Subcutaneous abdominal adipose tissue (tissue), 5 donors: ENCODE results near the gene SDF2L1.
"Not testable (repeated sequence)": the region's sequence is repeated elsewhere in the genome, so short reads cannot be mapped to it uniquely, and the experiment has no call there.

Source experiments
- H3K27ac ChIP-seq: one replicate; pipeline ENCODE4 v1.7.0; 2013; ENCODE audit warnings: low read depth, mild to moderate bottlenecking, inconsistent platforms, low read length, moderate library complexity
- H3K27me3 ChIP-seq, 5 donors: one replicate each; pipeline ENCODE4 v1.7.0; 2013; ENCODE audit warnings: low read length in 5 of 5, inconsistent platforms in 1 of 5; ENCODE audit not compliant: control insufficient read depth in 5 of 5, insufficient read depth in 4 of 5
- H3K36me3 ChIP-seq, 5 donors: one replicate each; pipeline ENCODE4 v1.7.0; 2013; ENCODE audit warnings: low read length in 5 of 5; ENCODE audit not compliant: control insufficient read depth in 5 of 5, insufficient read depth in 5 of 5
- H3K4me1 ChIP-seq, 5 donors: one replicate each; pipeline ENCODE4 v1.7.0; 2013; ENCODE audit warnings: low read length in 5 of 5, mild to moderate bottlenecking in 3 of 5, moderate library complexity in 1 of 5; ENCODE audit not compliant: control insufficient read depth in 5 of 5, insufficient read depth in 5 of 5
- H3K4me3 ChIP-seq, 5 donors: one replicate each; pipeline ENCODE4 v1.7.0; 2013; ENCODE audit warnings: low read length in 5 of 5, low read depth in 1 of 5
- H3K9ac ChIP-seq, 5 donors: one replicate each; pipeline ENCODE4 v1.7.0; 2013; ENCODE audit warnings: low read length in 5 of 5, mild to moderate bottlenecking in 4 of 5, moderate library complexity in 3 of 5
- H3K9me3 ChIP-seq, 5 donors: one replicate each; pipeline ENCODE4 v1.7.0; 2013; ENCODE audit warnings: low read length in 5 of 5; ENCODE audit not compliant: control insufficient read depth in 5 of 5
- donor health status: healthy.
- donor health status: healthy.
- donor health status: healthy.
- donor health status: healthy.
- donor health status: healthy.

Gene SDF2L1

DNA sequence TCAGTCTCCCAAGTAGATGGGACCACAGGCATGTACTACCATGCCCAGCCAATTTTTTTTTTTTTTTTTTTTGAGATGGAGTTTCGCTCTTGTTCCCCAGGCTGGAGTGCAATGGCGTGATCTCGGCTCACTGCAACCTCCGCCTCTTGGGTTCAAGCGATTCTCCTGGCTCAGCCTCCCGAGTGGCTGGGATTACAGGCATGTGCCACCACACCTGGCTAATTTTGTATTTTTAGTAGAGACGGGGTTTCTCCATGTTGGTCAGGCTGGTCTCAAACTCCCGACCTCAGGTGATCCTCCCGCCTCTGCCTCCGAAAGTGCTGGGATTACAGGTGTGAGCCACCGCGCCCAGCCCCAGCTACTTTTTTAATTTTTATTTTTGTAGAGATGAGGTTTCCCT is 36.7 kb downstream of the SDF2L1 start:
- H3K27me3 ChIP-seq, H3K27ac ChIP-seq, H3K4me1 ChIP-seq, H3K9ac ChIP-seq, H3K4me3 ChIP-seq, H3K9me3 ChIP-seq: not testable (repeated sequence)
- peaks cover 0 to 59% (median 50%) of the 10 kb centered on the region in 5 donors for H3K36me3 ChIP-seq

GRCh38 chr22:21679383-21679782 is 37.3 kb downstream of the SDF2L1 start:
- H3K4me3 ChIP-seq: no peak overlapping the region
- H3K27me3 ChIP-seq: no peaks in the 10 kb centered on the region
- no peaks in the 10 kb centered on the region for H3K9me3 ChIP-seq
- H3K36me3 ChIP-seq: peaks cover 0 to 56% (median 46%) of the 10 kb centered on the region in 5 donors
- H3K27ac ChIP-seq: no peak overlapping the region
- H3K9ac ChIP-seq: no peak overlapping the region
- peaks cover 0 to 7% (median 5%) of the 10 kb centered on the region in 5 donors for H3K4me1 ChIP-seq

DNA sequence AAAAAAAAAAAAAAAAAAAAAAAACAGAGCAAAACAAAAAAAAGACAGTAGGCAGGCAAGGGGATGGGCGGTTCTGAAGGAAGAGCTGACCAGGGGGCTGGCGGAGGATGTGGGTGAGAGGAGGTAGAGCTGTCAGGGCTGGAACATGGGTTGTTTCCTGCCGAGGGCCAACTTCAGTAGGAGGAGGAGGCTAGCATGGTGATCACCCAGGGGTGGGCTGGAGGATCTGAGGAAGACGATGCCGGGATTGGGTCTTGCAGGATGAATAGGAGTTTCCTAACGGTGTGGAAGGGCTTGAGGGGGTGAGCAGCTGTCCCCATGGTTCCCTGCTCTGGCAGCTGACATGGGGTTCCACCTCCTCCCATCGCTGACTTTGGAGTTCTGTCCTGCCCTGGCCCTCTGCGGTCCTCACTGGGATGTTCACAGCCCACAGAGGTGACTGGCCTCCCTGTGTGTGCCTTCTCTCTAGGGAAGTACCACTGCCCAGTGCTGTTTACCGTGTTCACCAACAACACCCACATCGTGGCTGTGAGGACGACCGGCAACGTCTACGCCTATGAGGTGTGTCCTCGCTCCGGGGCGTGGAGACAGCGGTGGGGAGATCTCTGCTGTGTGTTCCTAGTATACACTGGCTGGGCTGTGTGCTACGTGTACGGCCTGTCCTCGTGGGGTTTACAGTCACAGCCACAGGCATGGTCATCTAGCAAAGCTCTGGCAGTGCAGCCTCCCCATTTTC is 38.9 kb downstream of the SDF2L1 start:
- Histone ChIP-seq H3K9me3 (no peaks in the 10 kb centered on the region), H3K4me1 (peaks cover 0 to 7% (median 5%) of the 10 kb centered on the region in 5 donors), H3K27me3 (no peaks in the 10 kb centered on the region), H3K9ac (no peak overlapping the region), H3K36me3 (peaks cover 0 to 55% (median 47%) of the 10 kb centered on the region in 5 donors), H3K27ac (no peak overlapping the region), H3K4me3 (no peak overlapping the region)

- Histone ChIP-seq H3K27ac (no peak overlapping the region), H3K9me3 (no peaks in the 10 kb centered on the region), H3K4me3 (no peak overlapping the region), H3K27me3 (no peaks in the 10 kb centered on the region), H3K9ac (no peak overlapping the region), H3K36me3 (peaks cover 0 to 62% (median 54%) of the 10 kb centered on the region in 5 donors), H3K4me1 (peaks cover 0 to 7% (median 5%) of the 10 kb centered on the region in 5 donors)
Observed at GRCh38 chr22:21681566-21682370, 39.7 kb downstream of the SDF2L1 start.

- Histone ChIP-seq H3K4me1 (peaks cover 0 to 5% (median 4%) of the 10 kb centered on the region in 5 donors), H3K36me3 (peaks cover 0 to 67% (median 61%) of the 10 kb centered on the region in 5 donors), H3K4me3 (no peak overlapping the region), H3K27me3 (no peaks in the 10 kb centered on the region), H3K9ac (no peak overlapping the region), H3K9me3 (no peaks in the 10 kb centered on the region), H3K27ac (no peak overlapping the region)
Observed at GRCh38 chr22:21682385-21683175, 40.5 kb downstream of the SDF2L1 start.

- Histone ChIP-seq H3K27ac (no peak overlapping the region), H3K4me1 (no peaks in the 10 kb centered on the region), H3K27me3 (no peaks in the 10 kb centered on the region), H3K36me3 (peaks cover 0 to 72% (median 67%) of the 10 kb centered on the region in 5 donors), H3K9ac (no peak overlapping the region), H3K4me3 (no peak overlapping the region), H3K9me3 (no peaks in the 10 kb centered on the region)
Observed at GRCh38 chr22:21683401-21683811, 41.3 kb downstream of the SDF2L1 start.

GRCh38 chr22:21684492-21685163 is 42.5 kb downstream of the SDF2L1 start:
- Histone ChIP-seq H3K4me3 (no peak overlapping the region), H3K27me3 (no peaks in the 10 kb centered on the region), H3K9ac (no peak overlapping the region), H3K9me3 (no peaks in the 10 kb centered on the region), H3K27ac (no peak overlapping the region), H3K36me3 (peaks cover 0 to 81% (median 76%) of the 10 kb centered on the region in 5 donors), H3K4me1 (no peaks in the 10 kb centered on the region)

- no peaks in the 10 kb centered on the region for H3K27me3 ChIP-seq
- H3K36me3 ChIP-seq: peaks cover 0 to 84% (median 75%) of the 10 kb centered on the region in 5 donors
- peaks cover 0 to under 1% (median 0%) of the 10 kb centered on the region in 5 donors for H3K4me1 ChIP-seq
- H3K27ac ChIP-seq: no peak overlapping the region
- H3K4me3 ChIP-seq: no peak overlapping the region
- no peaks in the 10 kb centered on the region for H3K9me3 ChIP-seq
- no peak overlapping the region for H3K9ac ChIP-seq
Observed at GRCh38 chr22:21685164-21685513, 43.0 kb downstream of the SDF2L1 start.

- Histone ChIP-seq H3K9me3 (no peaks in the 10 kb centered on the region), H3K27ac (no peak overlapping the region), H3K36me3 (peaks cover 0 to 87% (median 75%) of the 10 kb centered on the region in 5 donors), H3K4me3 (no peak overlapping the region), H3K4me1 (peaks cover 0 to 1% (median 0%) of the 10 kb centered on the region in 5 donors), H3K9ac (no peak overlapping the region), H3K27me3 (no peaks in the 10 kb centered on the region)
Observed at GRCh38 chr22:21686193-21686608, 44.1 kb downstream of the SDF2L1 start.
